ENCODE data around the gene KRT25.

The KRT25 gene

GRCh38 chr17:40702271-40702670, 52.9 kb downstream of the KRT25 start:
- no peak for TF ChIP-seq CTCF (IDR thresholded peaks at IDR 0.05; ENCODE audit: low read depth, low read length)
- no peak for DNase-seq (ENCODE audit: low read depth in 2 of 2)
- H3K4me3 ChIP-seq (replicated peaks in 1 of 2; ENCODE audit: low read depth in 2 of 2, low read length in 2 of 2), result no peak overlapping the region

- peak in 1 of 2 donors; percentile 5 for DNase-seq (ENCODE audit: low read depth in 2 of 2)
These were observed 55.3 kb downstream of the KRT25 start for GRCh38 chr17:40699853-40700252.

GRCh38 chr17:40699371-40699770, 55.8 kb downstream of the KRT25 start:
- TF ChIP-seq CTCF (IDR thresholded peaks at IDR 0.05; ENCODE audit: low read depth, low read length), result no peak
- DNase-seq (ENCODE audit: low read depth in 2 of 2), result no peak
- no peak overlapping the region for H3K4me3 ChIP-seq (replicated peaks in 1 of 2; ENCODE audit: low read depth in 2 of 2, low read length in 2 of 2)

More at GRCh38 chr17:40699853-40700252, 55.3 kb downstream of the KRT25 start:
- H3K4me3 ChIP-seq (replicated peaks in 1 of 2; ENCODE audit: low read depth in 2 of 2, low read length in 2 of 2), result no peak overlapping the region
- TF ChIP-seq CTCF (IDR thresholded peaks at IDR 0.05; ENCODE audit: low read depth, low read length), result no peak
